Sigmoid colon (tissue), 7 donors: ENCODE measurements around the gene DNAH10. TPM values are rescaled to one million over a fixed set of nuclear protein-coding genes. Genes with fewer than 3 reads are reported as not detected.

Source experiments
- DNase-seq: peaks from one replicate; pipeline ENCODE4 v3.0.0-alpha.2; 2019
- H3K27ac ChIP-seq, 4 donors: fragments of 200-600 bp; sonication (generic); one replicate each; pipeline ENCODE4 v1.5.1; 2016 to 2019; ENCODE audit warnings: mild to moderate bottlenecking in 1 of 4
- H3K27me3 ChIP-seq, 3 donors: fragments of 200-600 bp; sonication (generic); one replicate each; pipeline ENCODE4 v1.5.1; 2019; ENCODE audit warnings: mild to moderate bottlenecking in 1 of 3
- H3K36me3 ChIP-seq, 4 donors: fragments of 200-600 bp; sonication (generic); one replicate each; pipeline ENCODE4 v1.5.1; 2016 to 2019
- H3K4me1 ChIP-seq, 4 donors: fragments of 200-600 bp; sonication (generic); one replicate each; pipeline ENCODE4 v1.5.1; 2017 to 2019
- H3K4me3 ChIP-seq, 4 donors: fragments of 200-600 bp; sonication (generic); one replicate each; pipeline ENCODE4 v1.5.1; 2017 to 2019; ENCODE audit warnings: mild to moderate bottlenecking in 2 of 4, moderate library complexity in 1 of 4
- H3K9me3 ChIP-seq, 4 donors: fragments of 200-600 bp in 3 of 4; sonication (generic) in 3 of 4; one replicate each; pipeline versions ENCODE4 v1.5.1 to v1.6.1; 2013 to 2019
- CTCF ChIP-seq, 4 experiments: fragments of 450-650 bp in 3 of 4; fragments of 200-600 bp in 1 of 4; IDR thresholded peaks; one replicate each; pipeline ENCODE4 v1.5.1; 2016 to 2019; ENCODE audit warnings: antibody characterized with exemption in 4 of 4, mild to moderate bottlenecking in 3 of 4, moderate library complexity in 2 of 4
- EP300 ChIP-seq, 4 donors: sonication (generic); formaldehyde crosslinking; IDR thresholded peaks; one replicate each; pipeline ENCODE4 v1.6.1; 2017; ENCODE audit warnings: antibody characterized with exemption in 4 of 4
- POLR2A ChIP-seq, 2 donors: fragments of 450-650 bp; IDR thresholded peaks; one replicate each; pipeline ENCODE4 v1.6.1; 2016; ENCODE audit warnings: antibody characterized with exemption in 2 of 2, mild to moderate bottlenecking in 2 of 2, moderate library complexity in 2 of 2
- POLR2AphosphoS5 ChIP-seq, 4 donors: sonication (generic); formaldehyde crosslinking; IDR thresholded peaks; one replicate each; pipeline ENCODE4 v1.6.1; 2017; ENCODE audit warnings: antibody characterized with exemption in 4 of 4
- WGBS, 2 donors: extraction: QIAGEN DNeasy Blood & Tissue Kit; methylation state at CpG; one replicate each; pipeline ENCODE4 v1.1.7; 2013; 5-methylcytosine and 5-hydroxymethylcytosine counted together
- intact Hi-C: fragments of 100-400 bp; cut with DNase I; formaldehyde crosslinking; loops from one replicate; pipeline ENCODE4 v1.15.1; 2023
- polyA plus RNA-seq, 3 donors: library from polyadenylated mRNA; stranded (reverse); fragments of 200-250 nt; gene quantifications; one replicate each; pipeline ENCODE4 v1.2.3, GENCODE V29; 2013
- total RNA-seq, 4 donors: library from RNA; depleted of rRNA; stranded (reverse); fragments of >200 nt; gene quantifications; one replicate each; pipeline ENCODE4 v1.1.0, GENCODE V29; 2016
- donor health status: healthy with polysubstance abuse.
- donor health status: Bipolar disorder and iron deficiency.
- donor health status: healthy.

DNAH10 gene
- total and polyA plus RNA-seq, 7 donors = under 0.01 to 0.29 (median 0.16) TPM; not detected in 4

GRCh38 chr12:123976227-123976826 lies 214.2 kb downstream of the DNAH10 start:
- Histone ChIP-seq H3K4me1 (peaks cover 0 to 17% (median 15%) of the 10 kb centered on the region in 4 donors), H3K4me3 (no peak overlapping the region), H3K36me3 (peaks cover 0 to 3% (median 0%) of the 10 kb centered on the region in 4 donors), H3K27me3 (no peaks in the 10 kb centered on the region), H3K9me3 (no peaks in the 10 kb centered on the region), H3K27ac (no peak overlapping the region)
- no peak for DNase-seq
- TF ChIP-seq POLR2A (IDR thresholded peaks at IDR 0.05) (no peak), POLR2AphosphoS5 (IDR thresholded peaks at IDR 0.05) (no peak), CTCF (IDR thresholded peaks at IDR 0.05) (no peak), EP300 (IDR thresholded peaks at IDR 0.05) (no peak)
- intact Hi-C loops = no loop called here
- 92% methylated on average over 7 of the region's 7 CpGs for WGBS, 2 donors

DNA sequence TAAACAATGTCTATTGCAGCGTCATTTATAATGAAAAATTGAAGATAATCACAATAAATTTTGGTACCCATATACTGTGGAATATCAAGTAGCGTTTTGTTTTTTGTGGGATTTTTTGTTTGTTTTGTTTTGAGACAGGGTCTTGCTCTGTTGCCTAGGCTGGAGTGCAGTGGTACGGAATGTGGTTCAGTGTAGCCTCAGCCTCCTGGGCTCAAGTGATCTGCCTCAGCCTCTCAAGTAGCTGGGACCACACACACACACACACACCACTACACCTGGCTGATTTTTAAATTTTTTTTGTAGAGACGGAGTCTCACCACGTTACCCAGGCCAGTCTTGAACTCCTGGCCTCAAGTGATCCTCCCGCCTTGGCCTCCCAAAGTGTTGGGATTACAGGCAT lies 217.5 kb downstream of the DNAH10 start:
- intact Hi-C loops = no loop called here
- Histone ChIP-seq H3K27ac (no peak overlapping the region), H3K36me3 (peaks cover 0 to 12% (median 0%) of the 10 kb centered on the region in 4 donors), H3K4me1 (peaks cover 0 to 5% (median 2%) of the 10 kb centered on the region in 4 donors), H3K4me3 (no peak overlapping the region), H3K9me3 (no peaks in the 10 kb centered on the region), H3K27me3 (no peaks in the 10 kb centered on the region)
- no peak for DNase-seq
- TF ChIP-seq POLR2A (IDR thresholded peaks at IDR 0.05) = no peak
- no peak for TF ChIP-seq EP300 (IDR thresholded peaks at IDR 0.05)
- TF ChIP-seq POLR2AphosphoS5 (IDR thresholded peaks at IDR 0.05) = no peak
- no peak for TF ChIP-seq CTCF (IDR thresholded peaks at IDR 0.05)
- 96% methylated on average over 6 of the region's 6 CpGs for WGBS, 2 donors

DNA sequence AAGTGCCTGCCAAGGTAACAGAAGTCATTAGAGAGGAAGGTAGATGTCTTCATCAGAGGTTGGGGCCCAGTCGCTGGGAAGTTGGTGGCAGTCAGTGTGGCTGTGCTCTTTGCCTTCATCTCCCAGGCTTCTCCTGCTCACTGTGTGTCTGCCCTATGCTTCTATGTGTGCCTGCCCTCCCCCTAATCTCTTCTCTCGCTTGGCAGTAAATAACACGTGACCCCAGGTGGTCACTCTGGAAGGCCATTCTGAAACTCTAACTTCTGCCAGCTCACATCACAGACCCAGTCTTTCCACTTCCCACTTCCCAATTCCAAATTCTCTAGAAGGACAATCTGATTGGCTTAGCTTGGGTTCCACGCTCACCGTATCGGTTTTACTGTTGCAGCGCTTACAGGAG lies 220.2 kb downstream of the DNAH10 start:
- no peak overlapping the region for H3K4me3 ChIP-seq
- H3K36me3 ChIP-seq = peaks cover 0 to 11% (median 0%) of the 10 kb centered on the region in 4 donors
- no peaks in the 10 kb centered on the region for H3K27me3 ChIP-seq
- WGBS, 2 donors = 86 to 96% methylated on average over 7 of the region's 7 CpGs
- peaks cover 0 to 11% (median 5%) of the 10 kb centered on the region in 4 donors for H3K4me1 ChIP-seq
- intact Hi-C loops = loop anchor here (5.0 kb wide), 1 partner anchor 75 kb away; no protein-coding TSS in a partner anchor
- H3K9me3 ChIP-seq = no peaks in the 10 kb centered on the region
- TF ChIP-seq POLR2A (IDR thresholded peaks at IDR 0.05) = no peak
- no peak for TF ChIP-seq POLR2AphosphoS5 (IDR thresholded peaks at IDR 0.05)
- TF ChIP-seq EP300 (IDR thresholded peaks at IDR 0.05) = no peak
- no peak for TF ChIP-seq CTCF (IDR thresholded peaks at IDR 0.05)
- H3K27ac ChIP-seq = no peak overlapping the region
- DNase-seq = no peak

GRCh38 chr12:123983822-123984485 lies 221.9 kb downstream of the DNAH10 start:
- H3K27ac ChIP-seq = no peak overlapping the region
- peaks cover 0 to 20% (median 6%) of the 10 kb centered on the region in 4 donors for H3K36me3 ChIP-seq
- no peak overlapping the region for H3K4me3 ChIP-seq
- WGBS, 2 donors = 59 to 64% methylated on average over 7 of the region's 7 CpGs
- TF ChIP-seq POLR2AphosphoS5 (IDR thresholded peaks at IDR 0.05) (no peak), CTCF (IDR thresholded peaks at IDR 0.05) (peak in 3 of 4 experiments; percentile 37 to 56 (median 41)), POLR2A (IDR thresholded peaks at IDR 0.05) (no peak), EP300 (IDR thresholded peaks at IDR 0.05) (no peak)
- DNase-seq = no peak
- intact Hi-C loops = loop anchor here (5.0 kb wide), 1 partner anchor 77 kb away; no protein-coding TSS in a partner anchor
- no peaks in the 10 kb centered on the region for H3K27me3 ChIP-seq
- no peaks in the 10 kb centered on the region for H3K9me3 ChIP-seq
- H3K4me1 ChIP-seq = peaks cover 0 to 11% (median 5%) of the 10 kb centered on the region in 4 donors
